C4-2B (cell line): ENCODE data around the gene WDR27.
"Not testable (repeated sequence)": the region's sequence is repeated elsewhere in the genome, so short reads cannot be mapped to it uniquely, and the experiment has no call there.

Experiments used
- ZFX ChIP-seq: fragments of 450-650 bp; IDR thresholded peaks from 2 replicates; pipeline ENCODE4 v1.6.1; 2017
- TF ChIP-seq, protein P1 (sequence below): fragments of 450-650 bp; conservative IDR thresholded peaks from 2 replicates; pipeline ENCODE4 v1.5.1; 2017; ENCODE audit warnings: mild to moderate bottlenecking

DNA sequence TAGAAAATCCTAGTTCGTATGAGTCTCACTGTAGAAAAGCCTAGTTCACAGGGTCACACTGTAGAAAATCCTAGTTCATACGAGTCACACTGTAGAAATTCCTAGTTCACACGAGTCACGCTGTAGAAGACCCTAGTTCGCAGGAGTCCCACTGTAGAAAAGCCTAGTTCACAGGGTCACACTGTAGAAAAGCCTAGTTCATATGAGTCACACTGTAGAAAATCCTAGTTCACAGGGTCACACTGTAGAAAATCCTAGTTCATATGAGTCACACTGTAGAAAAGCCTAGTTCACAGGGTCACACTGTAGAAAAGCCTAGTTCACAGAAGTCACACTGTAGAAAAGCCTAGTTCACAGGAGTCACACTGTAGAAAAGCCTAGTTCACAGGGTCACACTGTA lies 56.4 kb downstream of the WDR27 start:
- TF ChIP-seq, protein P1, sequence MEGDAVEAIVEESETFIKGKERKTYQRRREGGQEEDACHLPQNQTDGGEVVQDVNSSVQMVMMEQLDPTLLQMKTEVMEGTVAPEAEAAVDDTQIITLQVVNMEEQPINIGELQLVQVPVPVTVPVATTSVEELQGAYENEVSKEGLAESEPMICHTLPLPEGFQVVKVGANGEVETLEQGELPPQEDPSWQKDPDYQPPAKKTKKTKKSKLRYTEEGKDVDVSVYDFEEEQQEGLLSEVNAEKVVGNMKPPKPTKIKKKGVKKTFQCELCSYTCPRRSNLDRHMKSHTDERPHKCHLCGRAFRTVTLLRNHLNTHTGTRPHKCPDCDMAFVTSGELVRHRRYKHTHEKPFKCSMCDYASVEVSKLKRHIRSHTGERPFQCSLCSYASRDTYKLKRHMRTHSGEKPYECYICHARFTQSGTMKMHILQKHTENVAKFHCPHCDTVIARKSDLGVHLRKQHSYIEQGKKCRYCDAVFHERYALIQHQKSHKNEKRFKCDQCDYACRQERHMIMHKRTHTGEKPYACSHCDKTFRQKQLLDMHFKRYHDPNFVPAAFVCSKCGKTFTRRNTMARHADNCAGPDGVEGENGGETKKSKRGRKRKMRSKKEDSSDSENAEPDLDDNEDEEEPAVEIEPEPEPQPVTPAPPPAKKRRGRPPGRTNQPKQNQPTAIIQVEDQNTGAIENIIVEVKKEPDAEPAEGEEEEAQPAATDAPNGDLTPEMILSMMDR: not testable (repeated sequence)
- TF ChIP-seq ZFX: not testable (repeated sequence)
